ENCODE results near the gene TMEM92.

- no peak for TF ChIP-seq CTCF (IDR thresholded peaks at IDR 0.05)
- TF ChIP-seq POLR2A (IDR thresholded peaks at IDR 0.05), result no peak
Observed at GRCh38 chr17:50279181-50279526, 4.9 kb downstream of the TMEM92 start.
